RWPE1 (cell line): ENCODE data around the gene PERM1.
"Not testable (repeated sequence)": the region's sequence is repeated elsewhere in the genome, so short reads cannot be mapped to it uniquely, and the experiment has no call there.

Experiments used
- CTCF ChIA-PET: fragments of 350-600 bp; sonication (Branson Sonifier 250); formaldehyde crosslinking; extraction: SDS; loops from one replicate; lab custom pipeline; 2021; lab: Yijun Ruan, JAX
- POLR2A ChIA-PET: fragments of 400-600 bp; formaldehyde crosslinking; extraction: SDS; loops from one replicate; lab custom pipeline; 2020; ENCODE audit warnings: antibody characterized with exemption; ENCODE audit not compliant: low non-redundant PET; lab: Yijun Ruan, JAX
- DNase-seq: peaks from one replicate; pipeline ENCODE4 v3.0.0; 2012; ENCODE audit warnings: low spot score
- H3K27ac ChIP-seq: fragments of 450-650 bp; 2 replicates; pipeline ENCODE4 v1.5.1; 2017
- TF ChIP-seq, protein P1 (sequence below): fragments of 450-650 bp; conservative IDR thresholded peaks from 2 replicates; pipeline ENCODE4 v1.5.1; 2017; ENCODE audit warnings: low read depth, mild to moderate bottlenecking

PERM1 gene

GRCh38 chr1:978069-978834 lies 3.6 kb downstream of the PERM1 start:
- ChIA-PET CTCF (no interaction called here), POLR2A (no interaction called here)
- no peak overlapping the region for H3K27ac ChIP-seq
- no peak for DNase-seq
- TF ChIP-seq, protein P1, sequence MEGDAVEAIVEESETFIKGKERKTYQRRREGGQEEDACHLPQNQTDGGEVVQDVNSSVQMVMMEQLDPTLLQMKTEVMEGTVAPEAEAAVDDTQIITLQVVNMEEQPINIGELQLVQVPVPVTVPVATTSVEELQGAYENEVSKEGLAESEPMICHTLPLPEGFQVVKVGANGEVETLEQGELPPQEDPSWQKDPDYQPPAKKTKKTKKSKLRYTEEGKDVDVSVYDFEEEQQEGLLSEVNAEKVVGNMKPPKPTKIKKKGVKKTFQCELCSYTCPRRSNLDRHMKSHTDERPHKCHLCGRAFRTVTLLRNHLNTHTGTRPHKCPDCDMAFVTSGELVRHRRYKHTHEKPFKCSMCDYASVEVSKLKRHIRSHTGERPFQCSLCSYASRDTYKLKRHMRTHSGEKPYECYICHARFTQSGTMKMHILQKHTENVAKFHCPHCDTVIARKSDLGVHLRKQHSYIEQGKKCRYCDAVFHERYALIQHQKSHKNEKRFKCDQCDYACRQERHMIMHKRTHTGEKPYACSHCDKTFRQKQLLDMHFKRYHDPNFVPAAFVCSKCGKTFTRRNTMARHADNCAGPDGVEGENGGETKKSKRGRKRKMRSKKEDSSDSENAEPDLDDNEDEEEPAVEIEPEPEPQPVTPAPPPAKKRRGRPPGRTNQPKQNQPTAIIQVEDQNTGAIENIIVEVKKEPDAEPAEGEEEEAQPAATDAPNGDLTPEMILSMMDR, result no peak

DNA sequence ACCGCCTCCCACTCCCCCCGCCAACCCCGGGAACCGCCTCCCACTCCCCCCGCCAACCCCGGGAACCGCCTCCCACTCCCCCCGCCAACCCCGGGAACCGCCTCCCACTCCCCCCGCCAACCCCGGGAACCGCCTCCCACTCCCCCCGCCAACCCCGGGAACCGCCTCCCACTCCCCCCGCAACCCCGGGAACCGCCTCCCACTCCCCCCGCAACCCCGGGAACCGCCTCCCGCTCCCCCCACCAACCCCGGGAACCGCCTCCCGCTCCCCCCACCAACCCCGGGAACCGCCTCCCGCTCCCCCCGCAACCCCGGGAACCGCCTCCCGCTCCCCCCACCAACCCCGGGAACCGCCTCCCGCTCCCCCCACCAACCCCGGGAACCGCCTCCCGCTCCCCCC lies 5.1 kb downstream of the PERM1 start:
- not testable (repeated sequence) for H3K27ac ChIP-seq, DNase-seq
- ChIA-PET CTCF (interaction anchor here (0.6 to 1.8 kb wide), 4 partner anchors 18 to 274 kb away, joined by 3 to 9 read pairs (median 4); partner anchors contain the start of gene NOC2L), POLR2A (interaction anchor here (0.9 kb wide), 1 partner anchor 10 kb away, joined by 6 read pairs; the partner anchor contains the start of gene PLEKHN1)

DNA sequence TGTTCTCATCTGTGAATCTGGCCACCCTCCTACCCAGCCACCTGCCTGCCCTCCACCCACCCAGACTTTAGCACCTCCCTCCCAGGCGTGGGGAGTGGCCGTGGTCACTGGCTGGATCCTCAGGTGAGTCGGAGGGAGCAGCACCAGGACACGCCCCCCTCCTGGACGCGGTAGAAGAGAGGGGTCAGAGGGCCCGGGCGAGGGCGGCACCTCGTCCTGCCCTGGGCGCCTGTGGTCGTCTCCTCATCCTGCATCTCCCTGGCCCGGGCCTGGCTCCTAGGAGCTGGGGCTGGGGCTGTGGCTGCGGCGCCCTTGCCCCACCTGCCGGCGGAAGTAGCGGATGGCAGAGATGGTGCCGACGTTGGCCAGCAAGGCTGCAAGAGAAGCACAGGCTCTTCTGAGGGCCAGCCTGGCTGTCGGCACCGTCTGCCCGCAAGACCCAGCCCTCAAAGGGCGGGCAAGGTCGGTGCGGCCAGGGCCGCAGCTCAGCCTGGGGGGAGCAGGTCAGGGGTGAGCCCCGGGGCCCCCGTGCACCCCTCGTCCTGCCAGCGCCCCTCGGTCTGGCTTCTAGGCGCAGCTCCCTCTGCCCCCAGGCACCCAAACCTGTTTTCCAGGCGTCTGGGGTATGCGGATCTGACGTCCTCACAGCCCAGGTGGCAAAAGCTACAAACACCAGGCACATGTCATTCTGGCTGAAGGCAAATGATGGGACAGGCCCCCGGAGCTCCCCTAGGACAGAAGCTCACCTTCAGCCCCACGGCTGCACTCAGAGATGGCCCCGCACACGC lies 5.8 kb downstream of the PERM1 start:
- ChIA-PET CTCF (interaction anchor here (0.6 to 1.8 kb wide), 10 partner anchors 15 to 337 kb away, joined by 3 to 9 read pairs (median 4); partner anchors contain the start of gene NOC2L), POLR2A (interaction anchor here (0.9 kb wide), 1 partner anchor 9 kb away, joined by 6 read pairs; the partner anchor contains the start of gene PLEKHN1)
- DNase-seq, result peak; percentile 77
- TF ChIP-seq, protein P1, result peak; percentile 82
- H3K27ac ChIP-seq, result peak overlapping the region; percentile 81

GRCh38 chr1:975365-975764 lies 6.5 kb downstream of the PERM1 start:
- POLR2A ChIA-PET, result no interaction called here
- no peak for DNase-seq
- H3K27ac ChIP-seq, result peak overlapping the region; percentile 81

GRCh38 chr1:974687-975328 lies 7.1 kb downstream of the PERM1 start:
- ChIA-PET CTCF (interaction anchor here (1.3 to 1.8 kb wide), 2 partner anchors 69 to 105 kb away, joined by 5 to 9 read pairs; no protein-coding TSS in a partner anchor), POLR2A (no interaction called here)
- no peak for DNase-seq
- TF ChIP-seq, protein P1, result no peak
- no peak overlapping the region for H3K27ac ChIP-seq

More at GRCh38 chr1:975365-975764, 6.5 kb downstream of the PERM1 start:
- TF ChIP-seq, protein P1, result no peak
- CTCF ChIA-PET, result interaction anchor here (1.0 to 1.8 kb wide), 3 partner anchors 14 to 106 kb away, joined by 3 to 9 read pairs (median 5); no protein-coding TSS in a partner anchor

DNA sequence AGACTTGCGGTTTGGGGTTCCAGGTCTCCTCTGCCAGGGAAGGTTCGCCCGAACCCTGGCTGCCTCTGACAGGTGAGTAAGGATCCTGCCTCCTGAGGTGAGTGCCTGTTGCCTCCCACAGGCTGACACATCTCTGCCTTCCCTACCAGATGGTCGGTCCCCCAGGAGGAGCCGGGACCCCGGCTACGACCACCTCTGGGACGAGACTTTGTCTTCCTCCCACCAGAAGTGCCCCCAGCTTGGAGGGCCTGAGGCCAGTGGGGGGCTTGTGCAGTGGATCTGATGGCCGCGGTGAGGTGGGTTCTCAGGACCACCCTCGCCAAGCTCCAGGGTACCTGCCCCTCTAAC lies 7.6 kb downstream of the PERM1 start:
- CTCF ChIA-PET, result no interaction called here
- POLR2A ChIA-PET, result no interaction called here
- TF ChIP-seq, protein P1, result no peak

More for the DNA sequence above, 7.6 kb downstream of the PERM1 start:
- no peak for DNase-seq
- no peak overlapping the region for H3K27ac ChIP-seq
